Progenitor cell of endocrine pancreas (in vitro differentiated cells): ENCODE measurements around the gene KRT8. TPM values are rescaled to one million over a fixed set of nuclear protein-coding genes. Genes with fewer than 3 reads are reported as not detected.
A peak's percentile ranks its signal among the peaks of the same experiment; 100 is the strongest.

Experiments
- DNase-seq: peaks from one replicate; pipeline ENCODE4 v3.0.0; 2021; ENCODE audit warnings: low spot score; ENCODE audit not compliant: unreplicated experiment
- H3K27ac Mint-ChIP-seq: 2 replicates; pipeline ENCODE4 v1.8.0; 2021; ENCODE audit warnings: mild to moderate bottlenecking, moderate library complexity, mixed read lengths
- H3K27me3 Mint-ChIP-seq: 2 replicates; pipeline ENCODE4 v1.8.0; 2021; ENCODE audit warnings: mixed read lengths
- H3K36me3 Mint-ChIP-seq: 2 replicates; pipeline ENCODE4 v1.8.0; 2022; ENCODE audit warnings: mixed read lengths; ENCODE audit not compliant: insufficient read depth
- H3K4me1 Mint-ChIP-seq: 2 replicates; pipeline ENCODE4 v1.8.0; 2021; ENCODE audit warnings: low read depth, mixed read lengths
- H3K4me3 Mint-ChIP-seq: 2 replicates; pipeline ENCODE4 v1.8.0; 2021; ENCODE audit warnings: low read depth, mild to moderate bottlenecking, moderate library complexity, mixed read lengths
- H3K9me3 Mint-ChIP-seq: 2 replicates; pipeline ENCODE4 v1.8.0; 2021; ENCODE audit warnings: low read depth, mixed read lengths
- total RNA-seq: library from RNA; stranded (reverse); gene quantifications from 2 replicates; pipeline ENCODE4 v1.2.1, GENCODE V29; 2021
- TF ChIP-seq, protein P1 (sequence below): fragments of 200-600 bp; sonication (generic); IDR thresholded peaks from one replicate; pipeline ENCODE4 v1.5.0; 2021; ENCODE audit warnings: antibody characterized with exemption, mild to moderate bottlenecking; ENCODE audit not compliant: unreplicated experiment

Gene KRT8
- total RNA-seq, 1 donor from 2014 or later: 1,180 TPM

GRCh38 chr12:52950553-52950952 lies 45.7 kb upstream of the KRT8 start:
- DNase-seq: no peak
- no peaks in the 10 kb centered on the region for H3K9me3 Mint-ChIP-seq
- H3K27me3 Mint-ChIP-seq: no peaks in the 10 kb centered on the region
- H3K36me3 Mint-ChIP-seq: peaks cover 27% of the 10 kb centered on the region
- H3K4me3 Mint-ChIP-seq: peak overlapping the region; percentile 98
- peaks cover 55% of the 10 kb centered on the region for H3K4me1 Mint-ChIP-seq
- TF ChIP-seq, protein P1, sequence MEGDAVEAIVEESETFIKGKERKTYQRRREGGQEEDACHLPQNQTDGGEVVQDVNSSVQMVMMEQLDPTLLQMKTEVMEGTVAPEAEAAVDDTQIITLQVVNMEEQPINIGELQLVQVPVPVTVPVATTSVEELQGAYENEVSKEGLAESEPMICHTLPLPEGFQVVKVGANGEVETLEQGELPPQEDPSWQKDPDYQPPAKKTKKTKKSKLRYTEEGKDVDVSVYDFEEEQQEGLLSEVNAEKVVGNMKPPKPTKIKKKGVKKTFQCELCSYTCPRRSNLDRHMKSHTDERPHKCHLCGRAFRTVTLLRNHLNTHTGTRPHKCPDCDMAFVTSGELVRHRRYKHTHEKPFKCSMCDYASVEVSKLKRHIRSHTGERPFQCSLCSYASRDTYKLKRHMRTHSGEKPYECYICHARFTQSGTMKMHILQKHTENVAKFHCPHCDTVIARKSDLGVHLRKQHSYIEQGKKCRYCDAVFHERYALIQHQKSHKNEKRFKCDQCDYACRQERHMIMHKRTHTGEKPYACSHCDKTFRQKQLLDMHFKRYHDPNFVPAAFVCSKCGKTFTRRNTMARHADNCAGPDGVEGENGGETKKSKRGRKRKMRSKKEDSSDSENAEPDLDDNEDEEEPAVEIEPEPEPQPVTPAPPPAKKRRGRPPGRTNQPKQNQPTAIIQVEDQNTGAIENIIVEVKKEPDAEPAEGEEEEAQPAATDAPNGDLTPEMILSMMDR: no peak
- H3K27ac Mint-ChIP-seq: peak overlapping the region; percentile 99

GRCh38 chr12:52949413-52950331 lies 44.8 kb upstream of the KRT8 start:
- H3K9me3 Mint-ChIP-seq: no peaks in the 10 kb centered on the region
- H3K4me1 Mint-ChIP-seq: peaks cover 64% of the 10 kb centered on the region
- peak overlapping the region; percentile 98 for H3K4me3 Mint-ChIP-seq

DNA sequence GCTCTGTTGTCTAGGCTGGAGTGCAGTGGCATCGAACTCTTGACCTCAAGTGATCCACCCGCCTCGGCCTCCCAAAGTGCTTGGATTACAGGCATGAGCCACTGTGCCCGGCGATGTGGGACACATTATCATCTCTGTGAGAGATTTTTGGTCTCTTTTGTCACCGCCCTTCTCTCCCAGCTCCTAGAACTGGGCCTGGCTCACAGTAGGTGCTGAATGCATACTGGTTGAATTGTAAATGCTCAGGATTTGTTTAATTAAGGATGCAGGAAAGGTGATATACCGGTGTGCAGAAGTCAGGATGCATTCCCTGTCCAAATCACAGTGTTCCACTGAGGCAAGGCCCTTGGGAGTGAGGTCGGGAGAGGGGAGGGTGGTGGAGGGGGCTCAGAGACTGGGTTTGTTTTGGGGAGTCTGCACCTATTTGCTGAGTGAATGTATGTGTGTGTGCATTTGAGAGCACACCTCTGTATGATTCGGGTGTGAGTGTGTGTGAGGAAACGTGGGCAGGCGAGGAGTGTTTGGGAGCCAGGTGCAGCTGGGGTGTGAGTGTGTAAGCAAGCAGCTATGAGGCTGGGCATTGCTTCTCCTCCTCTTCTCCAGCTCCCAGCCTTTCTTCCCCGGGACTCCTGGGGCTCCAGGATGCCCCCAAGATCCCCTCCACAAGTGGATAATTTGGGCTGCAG lies 43.0 kb upstream of the KRT8 start:
- TF ChIP-seq, protein P1: no peak
- no peak for DNase-seq
- peaks cover 82% of the 10 kb centered on the region for H3K4me1 Mint-ChIP-seq
- H3K27me3 Mint-ChIP-seq: no peaks in the 10 kb centered on the region
- H3K36me3 Mint-ChIP-seq: peaks cover 24% of the 10 kb centered on the region
- H3K9me3 Mint-ChIP-seq: no peaks in the 10 kb centered on the region
- H3K4me3 Mint-ChIP-seq: peak overlapping the region; percentile 82
- peak overlapping the region; percentile 99 for H3K27ac Mint-ChIP-seq

More at GRCh38 chr12:52949413-52950331, 44.8 kb upstream of the KRT8 start:
- DNase-seq: peak; percentile 56
- Mint-ChIP-seq H3K36me3 (peaks cover 27% of the 10 kb centered on the region), H3K27me3 (no peaks in the 10 kb centered on the region), H3K27ac (peak overlapping the region; percentile 99)
- TF ChIP-seq, protein P1: no peak

- no peak for DNase-seq
- Mint-ChIP-seq H3K9me3 (no peaks in the 10 kb centered on the region), H3K27me3 (no peaks in the 10 kb centered on the region), H3K27ac (peak overlapping the region; percentile 99), H3K36me3 (peaks cover 20% of the 10 kb centered on the region), H3K4me1 (peaks cover 87% of the 10 kb centered on the region), H3K4me3 (peak overlapping the region; percentile 82)
- TF ChIP-seq, protein P1: no peak
Observed at GRCh38 chr12:52946797-52947547, 42.1 kb upstream of the KRT8 start.

DNA sequence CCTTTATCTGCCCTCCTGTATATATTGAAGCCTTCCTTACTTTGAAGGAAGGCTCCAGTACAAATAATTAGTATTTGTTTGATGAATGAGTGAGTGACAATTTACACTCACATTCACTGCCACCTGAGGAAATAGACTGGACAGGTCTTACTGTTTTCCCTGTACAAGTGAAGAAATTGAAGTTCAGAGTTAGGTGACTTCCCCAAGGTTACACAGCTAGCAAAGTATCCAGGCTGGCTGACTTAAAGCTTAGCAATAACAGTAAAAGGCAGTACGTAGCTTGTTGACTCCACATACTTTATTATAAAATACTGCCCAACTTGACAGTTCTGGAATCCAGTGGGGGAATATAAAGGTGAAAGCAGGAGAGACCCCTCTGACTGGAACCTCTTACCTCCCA lies 41.5 kb upstream of the KRT8 start:
- Mint-ChIP-seq H3K4me1 (peaks cover 83% of the 10 kb centered on the region), H3K27me3 (no peaks in the 10 kb centered on the region), H3K4me3 (peak overlapping the region; percentile 54), H3K27ac (peak overlapping the region; percentile 99), H3K36me3 (peaks cover 16% of the 10 kb centered on the region), H3K9me3 (no peaks in the 10 kb centered on the region)
- no peak for DNase-seq
- TF ChIP-seq, protein P1: no peak
